ENCODE data around the gene CDK5R1. TPM values are rescaled to one million over a fixed set of nuclear protein-coding genes. Genes with fewer than 3 reads are reported as not detected.
A peak's percentile ranks its signal among the peaks of the same experiment; 100 is the strongest.

Gene CDK5R1
- total RNA-seq, 5 donors from 2014 or later (not counting 1 experiment from before 2014, with no cell fraction given) = 8.1 to 23.8 (median 14.7) TPM

GRCh38 chr17:32513579-32513978, 26.8 kb downstream of the CDK5R1 start:
- ATAC-seq (replicated peaks in 1 of 4) (no peak), DNase-seq (no peak)
- Histone ChIP-seq H3K4me1 (ENCODE audit: control insufficient read depth in 1 of 2, extremely low read depth in 1 of 2, insufficient read depth in 2 of 2, low read length in 2 of 2) (peaks cover 24 to 63% of the 10 kb centered on the region in 2 experiments), H3K9me3 (no peaks in the 10 kb centered on the region), H3K27ac (ENCODE audit: low read length) (no peak overlapping the region), H3K27me3 (replicated peaks in 1 of 2; ENCODE audit: control insufficient read depth in 2 of 2, extremely low read depth in 1 of 2, insufficient read depth in 2 of 2, low read length in 1 of 2) (no peaks in the 10 kb centered on the region), H3K36me3 (ENCODE audit: control insufficient read depth in 2 of 2, extremely low read depth in 1 of 2, insufficient read depth in 1 of 2, low read length in 1 of 2) (no peaks in the 10 kb centered on the region), H3K4me3 (ENCODE audit: control insufficient read depth in 1 of 2, extremely low read depth in 1 of 2, low read length in 1 of 2) (no peak overlapping the region)
- WGBS (ENCODE audit: insufficient coverage) = no CpG with 5 or more reads among the region's 3 CpGs
- H3K4me1 Mint-ChIP-seq = peaks cover 48 to 71% (median 58%) of the 10 kb centered on the region in 3 donors
- H3K9me3 Mint-ChIP-seq = no peaks in the 10 kb centered on the region
- H3K36me3 Mint-ChIP-seq = no peaks in the 10 kb centered on the region
- no peak overlapping the region for H3K4me3 Mint-ChIP-seq
- H3K27me3 Mint-ChIP-seq = no peaks in the 10 kb centered on the region
- CTCF ChIA-PET = no interaction called here
- no peak overlapping the region for H3K27ac Mint-ChIP-seq
- POLR2A ChIA-PET = no interaction called here

- CTCF ChIA-PET = no interaction called here
- Histone ChIP-seq H3K27me3 (replicated peaks in 1 of 2; ENCODE audit: control insufficient read depth in 2 of 2, extremely low read depth in 1 of 2, insufficient read depth in 2 of 2, low read length in 1 of 2) (no peaks in the 10 kb centered on the region), H3K9me3 (no peaks in the 10 kb centered on the region), H3K4me3 (ENCODE audit: control insufficient read depth in 1 of 2, extremely low read depth in 1 of 2, low read length in 1 of 2) (no peak overlapping the region), H3K27ac (ENCODE audit: low read length) (no peak overlapping the region), H3K36me3 (ENCODE audit: control insufficient read depth in 2 of 2, extremely low read depth in 1 of 2, insufficient read depth in 1 of 2, low read length in 1 of 2) (no peaks in the 10 kb centered on the region), H3K4me1 (ENCODE audit: control insufficient read depth in 1 of 2, extremely low read depth in 1 of 2, insufficient read depth in 2 of 2, low read length in 2 of 2) (peaks cover 27 to 64% of the 10 kb centered on the region in 2 experiments)
- POLR2A ChIA-PET = no interaction called here
- Mint-ChIP-seq H3K4me1 (peaks cover 47 to 69% (median 58%) of the 10 kb centered on the region in 3 donors), H3K27me3 (no peaks in the 10 kb centered on the region), H3K4me3 (no peak overlapping the region), H3K9me3 (no peaks in the 10 kb centered on the region), H3K27ac (no peak overlapping the region), H3K36me3 (no peaks in the 10 kb centered on the region)
- ATAC-seq (replicated peaks in 1 of 4) (no peak), DNase-seq (no peak)
- 96% methylated on average over 4 of the region's 4 CpGs for WGBS (ENCODE audit: insufficient coverage)
Observed at GRCh38 chr17:32514606-32515005, 27.8 kb downstream of the CDK5R1 start.

- Mint-ChIP-seq H3K9me3 (no peaks in the 10 kb centered on the region), H3K36me3 (no peaks in the 10 kb centered on the region), H3K27ac (peak overlapping the region; percentile 81 to 89), H3K27me3 (no peaks in the 10 kb centered on the region), H3K4me3 (peak overlapping the region in 1 of 3 donors; percentile 29), H3K4me1 (peaks cover 59 to 74% (median 66%) of the 10 kb centered on the region in 3 donors)
- Histone ChIP-seq H3K4me3 (ENCODE audit: control insufficient read depth in 1 of 2, extremely low read depth in 1 of 2, low read length in 1 of 2) (no peak overlapping the region), H3K27ac (ENCODE audit: low read length) (peak overlapping the region; percentile 1), H3K4me1 (ENCODE audit: control insufficient read depth in 1 of 2, extremely low read depth in 1 of 2, insufficient read depth in 2 of 2, low read length in 2 of 2) (peaks cover 30 to 75% of the 10 kb centered on the region in 2 experiments), H3K9me3 (no peaks in the 10 kb centered on the region), H3K27me3 (replicated peaks in 1 of 2; ENCODE audit: control insufficient read depth in 2 of 2, extremely low read depth in 1 of 2, insufficient read depth in 2 of 2, low read length in 1 of 2) (no peaks in the 10 kb centered on the region), H3K36me3 (ENCODE audit: control insufficient read depth in 2 of 2, extremely low read depth in 1 of 2, insufficient read depth in 1 of 2, low read length in 1 of 2) (no peaks in the 10 kb centered on the region)
- 50% methylated on average over 3 of the region's 4 CpGs for WGBS (ENCODE audit: insufficient coverage)
- CTCF ChIA-PET = no interaction called here
- POLR2A ChIA-PET = no interaction called here
- peak in 6 of 35 experiments; percentile 16 to 69 (median 30) for DNase-seq
- ATAC-seq (replicated peaks in 1 of 4) = peak in 1 of 4 experiments; percentile 73
Observed at GRCh38 chr17:32515677-32516383, 29.0 kb downstream of the CDK5R1 start.

- Histone ChIP-seq H3K9me3 (no peaks in the 10 kb centered on the region), H3K4me1 (ENCODE audit: control insufficient read depth in 1 of 2, extremely low read depth in 1 of 2, insufficient read depth in 2 of 2, low read length in 2 of 2) (peaks cover 30 to 75% of the 10 kb centered on the region in 2 experiments), H3K27ac (ENCODE audit: low read length) (peak overlapping the region; percentile 1), H3K4me3 (ENCODE audit: control insufficient read depth in 1 of 2, extremely low read depth in 1 of 2, low read length in 1 of 2) (no peak overlapping the region), H3K36me3 (ENCODE audit: control insufficient read depth in 2 of 2, extremely low read depth in 1 of 2, insufficient read depth in 1 of 2, low read length in 1 of 2) (no peaks in the 10 kb centered on the region), H3K27me3 (replicated peaks in 1 of 2; ENCODE audit: control insufficient read depth in 2 of 2, extremely low read depth in 1 of 2, insufficient read depth in 2 of 2, low read length in 1 of 2) (no peaks in the 10 kb centered on the region)
- Mint-ChIP-seq H3K9me3 (no peaks in the 10 kb centered on the region), H3K27ac (peak overlapping the region; percentile 81 to 89), H3K4me3 (peak overlapping the region in 1 of 3 donors; percentile 71), H3K4me1 (peaks cover 60 to 75% (median 61%) of the 10 kb centered on the region in 3 donors), H3K27me3 (no peaks in the 10 kb centered on the region), H3K36me3 (no peaks in the 10 kb centered on the region)
- DNase-seq (no peak), ATAC-seq (replicated peaks in 1 of 4) (no peak)
- CTCF ChIA-PET = no interaction called here
- WGBS (ENCODE audit: insufficient coverage) = 60% methylated on average over 1 of the region's 2 CpGs
- POLR2A ChIA-PET = no interaction called here
Observed at GRCh38 chr17:32516450-32516849, 29.7 kb downstream of the CDK5R1 start.

- Histone ChIP-seq H3K27me3 (replicated peaks in 1 of 2; ENCODE audit: control insufficient read depth in 2 of 2, extremely low read depth in 1 of 2, insufficient read depth in 2 of 2, low read length in 1 of 2) (no peaks in the 10 kb centered on the region), H3K27ac (ENCODE audit: low read length) (peak overlapping the region; percentile 3), H3K9me3 (no peaks in the 10 kb centered on the region), H3K4me3 (ENCODE audit: control insufficient read depth in 1 of 2, extremely low read depth in 1 of 2, low read length in 1 of 2) (no peak overlapping the region), H3K4me1 (ENCODE audit: control insufficient read depth in 1 of 2, extremely low read depth in 1 of 2, insufficient read depth in 2 of 2, low read length in 2 of 2) (peaks cover 30 to 71% of the 10 kb centered on the region in 2 experiments), H3K36me3 (ENCODE audit: control insufficient read depth in 2 of 2, extremely low read depth in 1 of 2, insufficient read depth in 1 of 2, low read length in 1 of 2) (no peaks in the 10 kb centered on the region)
- peaks cover 56 to 73% (median 58%) of the 10 kb centered on the region in 3 donors for H3K4me1 Mint-ChIP-seq
- ChIA-PET CTCF (interaction anchor here in 1 of 2 donors (0.9 to 1.5 kb wide), 3 partner anchors 32 to 54 kb away, joined by 3 to 7 read pairs (median 5); no protein-coding TSS in a partner anchor), POLR2A (interaction anchor here in 1 of 2 donors (0.7 kb wide), 1 partner anchor 33 kb away, joined by 6 read pairs; no protein-coding TSS in a partner anchor)
- H3K9me3 Mint-ChIP-seq = no peaks in the 10 kb centered on the region
- H3K27ac Mint-ChIP-seq = peak overlapping the region; percentile 81 to 89
- H3K4me3 Mint-ChIP-seq = peak overlapping the region in 2 of 3 donors; percentile 50 to 71
- 59% methylated on average over 10 of the region's 12 CpGs for WGBS (ENCODE audit: insufficient coverage)
- DNase-seq (peak in 1 of 35 experiments; percentile 46), ATAC-seq (replicated peaks in 1 of 4) (peak in 1 of 4 experiments; percentile 25)
- H3K27me3 Mint-ChIP-seq = no peaks in the 10 kb centered on the region
- H3K36me3 Mint-ChIP-seq = no peaks in the 10 kb centered on the region
Observed at GRCh38 chr17:32516940-32517701, 30.3 kb downstream of the CDK5R1 start.

- Histone ChIP-seq H3K27me3 (replicated peaks in 1 of 2; ENCODE audit: control insufficient read depth in 2 of 2, extremely low read depth in 1 of 2, insufficient read depth in 2 of 2, low read length in 1 of 2) (no peaks in the 10 kb centered on the region), H3K27ac (ENCODE audit: low read length) (no peak overlapping the region), H3K9me3 (no peaks in the 10 kb centered on the region), H3K4me3 (ENCODE audit: control insufficient read depth in 1 of 2, extremely low read depth in 1 of 2, low read length in 1 of 2) (no peak overlapping the region), H3K4me1 (ENCODE audit: control insufficient read depth in 1 of 2, extremely low read depth in 1 of 2, insufficient read depth in 2 of 2, low read length in 2 of 2) (peaks cover 30 to 72% of the 10 kb centered on the region in 2 experiments), H3K36me3 (ENCODE audit: control insufficient read depth in 2 of 2, extremely low read depth in 1 of 2, insufficient read depth in 1 of 2, low read length in 1 of 2) (no peaks in the 10 kb centered on the region)
- Mint-ChIP-seq H3K9me3 (no peaks in the 10 kb centered on the region), H3K4me1 (peaks cover 65 to 76% (median 65%) of the 10 kb centered on the region in 3 donors), H3K36me3 (no peaks in the 10 kb centered on the region), H3K27ac (peak overlapping the region; percentile 78 to 87), H3K27me3 (no peaks in the 10 kb centered on the region), H3K4me3 (peak overlapping the region; percentile 57 to 71 (median 69))
- POLR2A ChIA-PET = interaction anchor here in 1 of 2 donors (0.7 kb wide), 1 partner anchor 34 kb away, joined by 6 read pairs; no protein-coding TSS in a partner anchor
- 100% methylated on average over 3 of the region's 7 CpGs for WGBS (ENCODE audit: insufficient coverage)
- CTCF ChIA-PET = interaction anchor here (0.6 to 1.5 kb wide), 5 partner anchors 8 to 74 kb away, joined by 3 to 7 read pairs (median 3); partner anchors contain the start of gene PSMD11 (in 1 of the 2)
- DNase-seq (no peak), ATAC-seq (replicated peaks in 1 of 4) (no peak)
Observed at GRCh38 chr17:32517982-32518381, 31.2 kb downstream of the CDK5R1 start.
